Vagina (tissue), 2 donors: ENCODE results near the gene WDR48.

Experiments used
- POLR2A ChIP-seq, 2 donors: fragments of 450-650 bp; IDR thresholded peaks; one replicate each; pipeline ENCODE4 v1.6.1; 2017; ENCODE audit warnings: antibody characterized with exemption in 2 of 2, mild to moderate bottlenecking in 2 of 2, moderate library complexity in 2 of 2
- POLR2AphosphoS5 ChIP-seq, 2 donors: sonication (generic); formaldehyde crosslinking; IDR thresholded peaks; one replicate each; pipeline ENCODE4 v1.9.0; 2017; ENCODE audit warnings: antibody characterized with exemption in 2 of 2, mild to moderate bottlenecking in 2 of 2, low read depth in 1 of 2; ENCODE audit not compliant: insufficient read depth in 1 of 2
- TF ChIP-seq, protein P1 (sequence below), 3 experiments: fragments of 450-650 bp in 2 of 3; fragments of 200-600 bp in 1 of 3; sonication (generic) in 1 of 3; IDR thresholded peaks; one replicate each; pipeline ENCODE4 v1.5.1; 2017 to 2019; ENCODE audit warnings: antibody characterized with exemption in 3 of 3, mild to moderate bottlenecking in 2 of 3, moderate library complexity in 2 of 3

- TF ChIP-seq, protein P1, sequence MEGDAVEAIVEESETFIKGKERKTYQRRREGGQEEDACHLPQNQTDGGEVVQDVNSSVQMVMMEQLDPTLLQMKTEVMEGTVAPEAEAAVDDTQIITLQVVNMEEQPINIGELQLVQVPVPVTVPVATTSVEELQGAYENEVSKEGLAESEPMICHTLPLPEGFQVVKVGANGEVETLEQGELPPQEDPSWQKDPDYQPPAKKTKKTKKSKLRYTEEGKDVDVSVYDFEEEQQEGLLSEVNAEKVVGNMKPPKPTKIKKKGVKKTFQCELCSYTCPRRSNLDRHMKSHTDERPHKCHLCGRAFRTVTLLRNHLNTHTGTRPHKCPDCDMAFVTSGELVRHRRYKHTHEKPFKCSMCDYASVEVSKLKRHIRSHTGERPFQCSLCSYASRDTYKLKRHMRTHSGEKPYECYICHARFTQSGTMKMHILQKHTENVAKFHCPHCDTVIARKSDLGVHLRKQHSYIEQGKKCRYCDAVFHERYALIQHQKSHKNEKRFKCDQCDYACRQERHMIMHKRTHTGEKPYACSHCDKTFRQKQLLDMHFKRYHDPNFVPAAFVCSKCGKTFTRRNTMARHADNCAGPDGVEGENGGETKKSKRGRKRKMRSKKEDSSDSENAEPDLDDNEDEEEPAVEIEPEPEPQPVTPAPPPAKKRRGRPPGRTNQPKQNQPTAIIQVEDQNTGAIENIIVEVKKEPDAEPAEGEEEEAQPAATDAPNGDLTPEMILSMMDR (IDR thresholded peaks at IDR 0.05), result no peak
- TF ChIP-seq POLR2AphosphoS5 (IDR thresholded peaks at IDR 0.05; ENCODE audit: insufficient read depth in 1 of 2, low read depth in 1 of 2) (no peak), POLR2A (IDR thresholded peaks at IDR 0.05) (no peak)
These were observed 64.1 kb downstream of the WDR48 start for GRCh38 chr3:39115870-39116269.
